ENCODE results near the gene DENND4B. TPM values are rescaled to one million over a fixed set of nuclear protein-coding genes. Genes with fewer than 3 reads are reported as not detected.

Gene DENND4B
- total and polyA plus RNA-seq, 9 of the 15 experiments (the other 6 are each of a cell fraction or from before 2014, with no cell fraction given): 9.5 to 80.5 (median 23.1) TPM

GRCh38 chr1:153967107-153967999 lies 20.8 kb upstream of the DENND4B start, which contains the start of gene CREB3L4 (continued):
- 0 out of 4 replicates have a peak, but pooled peaks of 1 of the 2 experiments have one; percentile 56 for TF ChIP-seq TEAD1 (CRISPR knock-in tag; IDR thresholded peaks at IDR 0.05)
- TF ChIP-seq SFPQ (IDR thresholded peaks at IDR 0.05; ENCODE audit: low read depth, low read length): no peak
- TF ChIP-seq MAX (CRISPR knock-in tag; IDR thresholded peaks at IDR 0.05): peak; percentile 88
- no peak for TF ChIP-seq ZNF212 (CRISPR knock-in tag; IDR thresholded peaks at IDR 0.05)
- TF ChIP-seq ZNF561 (CRISPR knock-in tag; conservative IDR thresholded peaks at IDR 0.05): no peak
- TF ChIP-seq NR1H2 (CRISPR knock-in tag; IDR thresholded peaks at IDR 0.05): peak; percentile 94; the same call in 1 of the 2 replicates
- TF ChIP-seq HEY1 (CRISPR knock-in tag; IDR thresholded peaks at IDR 0.05; ENCODE audit: borderline replicate concordance): no peak
- no peak for TF ChIP-seq PREB (CRISPR knock-in tag; IDR thresholded peaks at IDR 0.05)
- TF ChIP-seq RNF219 (CRISPR knock-in tag; IDR thresholded peaks at IDR 0.05): no peak
- TF ChIP-seq HOMEZ (CRISPR knock-in tag; IDR thresholded peaks at IDR 0.05): no peak
- no peak for TF ChIP-seq ZNF77 (CRISPR knock-in tag; IDR thresholded peaks at IDR 0.05)
- TF ChIP-seq ZBTB17 (CRISPR knock-in tag; IDR thresholded peaks at IDR 0.05): peak; percentile 86
- peak; percentile 67 for TF ChIP-seq RBBP5 (IDR thresholded peaks at IDR 0.05; ENCODE audit: borderline replicate concordance, insufficient read depth, low read length, poor library complexity, severe bottlenecking)
- TF ChIP-seq ZNF274 (IDR thresholded peaks at IDR 0.05; ENCODE audit: borderline replicate concordance, low read depth, low read length): no peak
- no peak for TF ChIP-seq HNRNPK (IDR thresholded peaks at IDR 0.05; ENCODE audit: low read depth, low read length, poor library complexity, severe bottlenecking)
- TF ChIP-seq POLR3G (IDR thresholded peaks at IDR 0.05; ENCODE audit: extremely low read depth, insufficient read length, insufficient replicate concordance): no peak
- TF ChIP-seq CEBPB (tag; IDR thresholded peaks at IDR 0.05): no peak
- TF ChIP-seq SIN3B (IDR thresholded peaks at IDR 0.05; ENCODE audit: low read depth): peak; percentile 32; the same call in 1 of the 2 replicates
- TF ChIP-seq MXI1 (IDR thresholded peaks at IDR 0.05; ENCODE audit: low read depth, low read length): peak; percentile 63

Data from K562 (cell line).